MV-4-11 (cell line): ENCODE measurements around the gene ZNF678.
A peak's percentile ranks its signal among the peaks of the same experiment; 100 is the strongest.
"Not testable (repeated sequence)": the region's sequence is repeated elsewhere in the genome, so short reads cannot be mapped to it uniquely, and the experiment has no call there.

ENCODE experiments used
- DNase-seq: peaks from one replicate; lab custom pipeline; 2025; lab: John Stamatoyannopoulos, UW

Gene ZNF678

GRCh38 chr1:227551881-227552280, 11.5 kb upstream of the ZNF678 start:
- DNase-seq, result not testable (repeated sequence)

DNA sequence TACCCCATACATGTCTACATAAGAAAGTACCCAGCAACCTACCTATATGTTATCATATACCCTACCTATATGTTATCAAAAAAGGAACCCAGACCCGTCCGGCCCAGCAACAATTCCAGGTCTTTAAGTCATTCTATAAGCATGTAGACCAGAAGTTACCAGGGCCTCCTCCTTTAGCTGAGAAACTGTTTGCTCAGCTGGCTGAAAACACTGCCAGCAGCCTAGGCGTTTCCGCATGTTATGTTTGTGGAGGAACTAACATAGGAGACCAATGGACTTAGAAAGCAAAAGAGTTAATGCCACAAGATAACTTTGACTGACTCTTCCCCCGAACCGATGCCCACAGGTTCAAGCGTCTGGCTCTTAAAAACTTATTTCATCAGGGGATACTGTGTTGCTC, 7.1 kb upstream of the ZNF678 start:
- no peak for DNase-seq

DNA sequence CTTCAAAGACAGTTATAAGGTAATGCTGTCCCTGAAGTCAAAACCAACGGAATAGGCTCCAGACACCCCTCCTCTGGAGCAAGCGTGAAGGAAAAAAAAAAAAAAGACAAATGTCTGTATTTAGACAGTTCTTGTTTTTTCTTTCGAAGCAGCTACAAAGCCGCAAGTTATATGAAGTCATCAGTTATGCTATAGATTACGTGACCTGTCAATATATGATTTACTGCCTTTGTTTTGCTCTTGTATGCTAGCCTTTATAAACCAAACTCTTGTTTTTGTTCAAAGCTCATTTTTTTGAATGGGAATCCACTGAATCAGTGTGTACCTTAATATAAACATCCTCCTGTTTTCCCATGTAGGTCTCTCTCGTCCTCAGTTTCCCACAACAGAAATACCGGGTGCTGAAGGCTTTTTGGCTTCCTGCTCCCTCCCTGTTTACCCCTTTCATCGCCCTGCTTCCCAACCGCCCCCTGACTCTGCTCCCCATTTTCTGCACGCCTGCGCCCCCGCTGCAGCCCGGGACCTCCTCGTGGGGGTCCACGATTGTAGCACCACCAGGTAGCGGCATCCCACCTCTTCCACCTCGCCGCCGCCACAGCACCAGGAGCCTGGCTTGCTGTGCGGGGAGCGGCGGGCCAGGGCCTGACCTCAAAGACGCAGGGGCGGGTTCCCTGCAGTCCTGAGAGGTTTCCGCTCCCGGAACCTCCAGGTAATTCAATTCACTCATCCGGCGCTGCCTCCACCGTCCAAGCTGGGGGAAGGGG, 5.2 kb upstream of the ZNF678 start:
- no peak for DNase-seq

- DNase-seq, result no peak
Measured at GRCh38 chr1:227558732-227559262, 4.6 kb upstream of the ZNF678 start.

GRCh38 chr1:227559499-227559898, 3.9 kb upstream of the ZNF678 start:
- DNase-seq, result no peak

DNA sequence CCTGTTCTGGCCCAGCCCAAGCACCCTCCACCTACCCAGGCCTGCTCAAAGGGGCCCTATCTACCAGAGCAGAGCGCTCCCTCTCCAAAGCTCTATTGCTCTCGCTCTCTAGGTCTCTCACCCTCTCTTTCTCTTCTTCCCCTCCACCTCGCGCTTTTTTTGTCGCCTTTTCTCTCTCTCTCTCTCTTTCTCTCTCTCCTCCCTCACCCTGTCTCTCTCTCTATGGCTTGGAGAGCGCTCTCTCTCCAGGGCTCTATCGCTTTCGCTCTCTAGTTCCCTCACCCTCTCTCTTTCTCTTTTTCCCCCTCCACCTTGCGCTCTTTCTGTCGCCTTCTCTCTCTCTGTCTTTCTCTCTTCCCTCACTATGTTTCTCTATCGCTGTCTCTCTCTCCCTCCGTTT, 3.4 kb upstream of the ZNF678 start:
- no peak for DNase-seq

DNA sequence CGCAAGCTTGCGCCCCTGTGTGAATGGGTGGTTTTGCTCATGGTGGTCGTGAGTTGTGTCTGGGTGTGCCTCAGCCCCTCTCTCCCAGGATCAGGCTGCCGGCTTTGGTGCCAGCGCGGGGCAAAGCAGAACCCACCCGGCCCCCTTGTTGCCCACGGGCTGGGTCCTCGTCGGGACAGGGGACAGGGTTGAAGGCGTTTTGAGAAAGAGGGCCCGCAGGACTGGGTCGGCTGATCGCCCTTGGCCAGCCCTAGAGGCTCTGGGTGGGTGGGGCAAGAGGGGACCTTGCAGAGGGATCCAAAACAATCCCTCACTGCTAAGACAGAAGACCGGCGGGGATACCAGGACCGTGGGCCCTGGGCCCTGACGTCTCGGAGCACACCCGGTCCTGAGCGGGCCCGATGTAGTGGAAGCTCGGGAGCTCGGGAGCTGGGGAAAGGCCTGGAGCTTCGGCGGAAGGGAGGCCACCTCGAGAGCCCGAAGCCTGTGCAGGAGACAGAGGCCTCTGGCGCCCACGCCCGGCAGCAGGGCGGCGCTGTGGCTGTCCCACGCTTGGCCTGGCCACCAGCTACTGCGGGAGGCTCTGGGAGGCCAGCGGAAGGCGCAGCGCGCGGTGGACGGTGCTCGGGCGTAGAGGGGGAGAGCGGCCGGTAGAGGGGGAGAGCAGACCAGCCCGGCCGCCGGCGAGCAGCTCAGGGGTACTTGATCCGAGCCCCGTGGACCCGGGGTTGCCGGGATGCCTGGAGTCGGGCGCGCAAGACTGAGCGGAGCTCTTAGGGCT, 2.8 kb upstream of the ZNF678 start:
- no peak for DNase-seq

- no peak for DNase-seq
Measured at GRCh38 chr1:227561241-227561907, 2.0 kb upstream of the ZNF678 start.

- no peak for DNase-seq
Measured at GRCh38 chr1:227562037-227562436, 1.3 kb upstream of the ZNF678 start.

GRCh38 chr1:227562933-227563323, 428 bp upstream of the ZNF678 start:
- no peak for DNase-seq

DNA sequence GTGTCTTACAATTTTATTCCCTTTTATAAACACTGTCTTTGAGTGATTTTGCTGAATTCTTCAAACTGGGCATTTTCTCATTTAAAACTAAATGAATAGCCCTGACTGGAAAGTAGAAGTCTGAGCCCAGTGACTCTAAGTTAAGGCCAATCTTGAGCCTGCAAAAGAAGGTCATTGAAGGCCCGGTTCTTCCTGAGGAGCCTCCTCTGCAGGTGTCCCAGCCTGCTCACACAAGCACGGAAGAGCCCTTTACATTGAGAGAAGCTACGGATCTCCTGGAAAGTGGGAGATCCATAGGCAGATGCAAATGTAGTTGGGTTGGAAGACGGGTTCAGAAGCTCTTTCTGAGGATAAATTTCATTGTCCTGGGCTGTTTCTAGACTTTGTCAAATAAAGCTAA, 3.9 kb downstream of the ZNF678 start:
- DNase-seq, result no peak

- peak; percentile 6 for DNase-seq
Measured at GRCh38 chr1:227568593-227568992, 5.2 kb downstream of the ZNF678 start.

- no peak for DNase-seq
Measured at GRCh38 chr1:227572752-227573151, 9.4 kb downstream of the ZNF678 start.

DNA sequence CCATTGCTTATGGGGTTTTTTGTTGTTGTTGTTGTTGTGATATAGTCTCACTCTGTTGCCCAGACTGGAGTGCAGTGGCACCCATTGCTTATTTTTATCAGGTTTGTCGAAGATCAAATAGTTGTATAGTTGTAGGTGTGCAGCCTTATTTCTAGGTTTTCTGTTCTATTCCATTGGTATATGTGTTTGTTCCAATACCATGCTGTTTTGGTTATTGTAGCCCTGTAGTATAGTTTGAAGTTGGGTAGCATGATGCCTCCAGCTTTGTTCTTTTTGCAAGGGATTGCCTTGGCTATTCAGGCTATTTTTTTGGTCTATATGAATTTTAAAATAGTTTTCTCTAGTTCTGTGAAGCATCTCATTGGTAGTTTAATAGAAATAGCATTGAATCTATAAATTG, 11.6 kb downstream of the ZNF678 start:
- DNase-seq, result no peak

- no peak for DNase-seq
Measured at GRCh38 chr1:227576189-227576588, 12.8 kb downstream of the ZNF678 start.

- DNase-seq, result no peak
Measured at GRCh38 chr1:227577500-227577899, 14.1 kb downstream of the ZNF678 start.

GRCh38 chr1:227583354-227583753, 20.0 kb downstream of the ZNF678 start:
- no peak for DNase-seq

DNA sequence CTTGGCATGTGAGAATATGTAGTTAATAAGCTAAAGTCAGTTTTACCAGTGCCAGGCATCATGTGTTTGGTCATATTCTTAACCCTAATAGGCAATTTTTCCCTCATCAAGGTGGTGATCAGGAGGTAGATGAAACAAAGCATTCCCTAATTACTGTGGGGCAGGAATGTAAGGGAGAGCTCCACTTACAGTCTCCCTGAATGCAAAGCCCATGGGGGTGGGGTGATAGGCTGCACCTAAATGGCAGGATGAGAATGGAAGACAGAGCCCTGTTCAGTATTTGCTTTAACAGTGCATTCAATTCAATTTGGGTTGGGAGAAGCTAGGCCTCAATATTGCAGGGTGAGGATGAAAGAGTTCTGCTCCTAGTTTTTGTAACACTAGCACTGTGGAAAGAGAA, 23.4 kb downstream of the ZNF678 start:
- no peak for DNase-seq

- no peak for DNase-seq
Measured at GRCh38 chr1:227587968-227588367, 24.6 kb downstream of the ZNF678 start.

- not testable (repeated sequence) for DNase-seq
Measured at GRCh38 chr1:227588769-227589168, 25.4 kb downstream of the ZNF678 start.

DNA sequence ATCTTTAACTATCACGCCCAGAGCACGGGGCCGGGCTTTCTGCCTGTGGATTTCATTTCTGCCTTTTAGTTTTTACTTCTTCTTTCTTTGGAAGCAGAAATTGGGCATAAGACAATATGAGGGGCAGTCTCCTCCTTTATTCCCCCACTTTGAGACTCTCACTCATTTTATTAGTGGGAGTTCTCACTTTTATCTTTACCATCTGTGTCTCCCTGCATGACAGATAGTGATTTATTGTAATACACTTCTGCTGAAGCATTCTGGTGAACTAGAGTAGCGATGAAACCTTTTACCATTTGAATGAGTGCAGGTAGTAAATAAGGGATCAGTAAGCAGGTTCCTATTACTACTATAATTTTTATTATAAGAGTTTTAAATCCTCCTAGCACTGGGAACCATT, 26.4 kb downstream of the ZNF678 start:
- peak; percentile 5 for DNase-seq

DNA sequence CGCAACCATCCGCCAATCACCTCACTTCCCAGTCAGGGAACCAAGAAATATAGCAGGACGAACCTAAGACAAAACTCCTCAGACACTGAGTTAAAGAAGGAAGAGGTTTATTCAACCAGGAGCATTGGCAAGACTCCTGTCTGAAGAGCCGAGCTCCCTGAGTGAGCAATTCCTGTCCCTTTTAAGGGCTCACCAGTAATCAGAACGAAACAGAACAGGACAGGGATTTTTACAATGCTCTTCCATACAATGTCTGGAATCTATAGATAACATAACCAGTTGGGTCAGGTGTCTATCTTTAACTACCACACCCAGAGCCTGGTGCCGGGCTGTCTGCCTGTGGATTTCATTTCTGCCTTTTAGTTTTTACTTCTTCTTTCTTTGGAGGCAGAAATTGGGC, 32.9 kb downstream of the ZNF678 start:
- not testable (repeated sequence) for DNase-seq

GRCh38 chr1:227603327-227603726, 40.0 kb downstream of the ZNF678 start:
- no peak for DNase-seq
